Right lobe of liver (tissue), 6 donors: Measurements from ENCODE around the gene MACROD2. TPM values are rescaled to one million over a fixed set of nuclear protein-coding genes. Genes with fewer than 3 reads are reported as not detected.
"Not testable (repeated sequence)": the region's sequence is repeated elsewhere in the genome, so short reads cannot be mapped to it uniquely, and the experiment has no call there.

Experiments
- ATAC-seq, 4 donors: fragments of 200-7000 bp; cut with Tn5 transposase; one replicate each; pipeline ENCODE4 v1.9.1; 2020; ENCODE audit warnings: mild to moderate bottlenecking in 4 of 4, moderate library complexity in 4 of 4
- DNase-seq, 3 donors: peaks; one replicate each; pipeline ENCODE4 v3.0.0-alpha.2; 2020
- H3K27ac ChIP-seq, 3 donors: fragments of 200-600 bp; one replicate each; pipeline ENCODE4 v1.8.0; 2022
- H3K27me3 ChIP-seq, 2 donors: fragments of 200-600 bp; one replicate each; pipeline ENCODE4 v1.8.0; 2022
- H3K36me3 ChIP-seq, 4 donors: fragments of 200-600 bp; sonication (generic) in 1 of 4; one replicate each; pipeline versions ENCODE4 v1.5.1 to v1.8.0; 2017 to 2022; ENCODE audit warnings: control low read depth in 1 of 4
- H3K4me1 ChIP-seq, 4 donors: fragments of 200-600 bp; sonication (generic) in 1 of 4; one replicate each; pipeline versions ENCODE4 v1.5.1 to v1.8.0; 2017 to 2022; ENCODE audit warnings: control low read depth in 1 of 4
- H3K4me3 ChIP-seq, 3 donors: fragments of 200-600 bp; one replicate each; pipeline ENCODE4 v1.8.0; 2022
- H3K9me3 ChIP-seq, 4 donors: fragments of 200-600 bp; sonication (generic) in 1 of 4; one replicate each; pipeline versions ENCODE4 v1.5.1 to v1.8.0; 2017 to 2022; ENCODE audit warnings: control low read depth in 1 of 4
- CTCF ChIP-seq, 4 donors: fragments of 200-600 bp in 3 of 4; fragments of 450-650 bp in 1 of 4; IDR thresholded peaks; one replicate each; pipeline versions ENCODE4 v1.5.1 to v1.8.0; 2016 to 2022; ENCODE audit warnings: antibody characterized with exemption in 4 of 4, mild to moderate bottlenecking in 2 of 4
- POLR2A ChIP-seq: fragments of 450-650 bp; IDR thresholded peaks from one replicate; pipeline ENCODE4 v1.6.1; 2017; ENCODE audit warnings: antibody characterized with exemption, mild to moderate bottlenecking
- WGBS: methylation state at CpG from one replicate; pipeline ENCODE4 v1.1.6; 2018; ENCODE audit warnings: low coverage, low lambda C conversion rate; ENCODE audit not compliant: insufficient coverage; ENCODE audit errors: missing lambda C conversion rate; 5-methylcytosine and 5-hydroxymethylcytosine counted together
- intact Hi-C, 2 donors: fragments of 100-400 bp; cut with DNase I; formaldehyde crosslinking; loops; one replicate each; pipeline versions ENCODE4 v1.11.2 to v1.14.1; 2022
- total RNA-seq, 6 experiments: library from RNA; depleted of rRNA in 2 of 6; stranded (reverse); fragments of >200 nt in 2 of 6; fragmentation: NEBNext Ultra II Directional in 3 of 6; extraction: Animal tissue kit (Norgen Biotek cat#: 25700) in 3 of 6; gene quantifications; one replicate each; pipeline versions ENCODE4 v1.1.0 to v1.2.4, GENCODE V29; 2016 to 2023
- donor health status: DM: no; HTN: yes; CAD: no.
- donor health status: DM: no; HTN: no; CAD: no.
- donor health status: DM: no; HTN: no; CAD: no.
- donor health status: DM: no; HTN: yes; CAD: no.
- donor health status: DM: no; HTN: yes; CAD: no.

The MACROD2 gene
- total RNA-seq, 6 experiments from 2014 or later: 1.2 to 5.5 (median 3.3) TPM

GRCh38 chr20:14924433-14924832, 929.1 kb downstream of the MACROD2 start:
- Histone ChIP-seq H3K36me3 (no peaks in the 10 kb centered on the region), H3K9me3 (no peaks in the 10 kb centered on the region), H3K4me1 (peaks cover 0 to 5% (median 0%) of the 10 kb centered on the region in 4 donors), H3K4me3 (no peak overlapping the region), H3K27ac (no peak overlapping the region), H3K27me3 (no peaks in the 10 kb centered on the region)
- DNase-seq (no peak), ATAC-seq (peak in 1 of 4 donors; percentile 21)
- intact Hi-C loops: no loop called here
- WGBS: 67% methylated on average over 1 of the region's 1 CpG
- TF ChIP-seq CTCF (IDR thresholded peaks at IDR 0.05): no peak

GRCh38 chr20:14925300-14925699, 930.0 kb downstream of the MACROD2 start:
- intact Hi-C loops: no loop called here
- WGBS: 100% methylated on average over 1 of the region's 1 CpG
- TF ChIP-seq CTCF (IDR thresholded peaks at IDR 0.05) (no peak), POLR2A (no peak)
- Histone ChIP-seq H3K9me3 (no peaks in the 10 kb centered on the region), H3K4me1 (no peaks in the 10 kb centered on the region), H3K36me3 (no peaks in the 10 kb centered on the region), H3K4me3 (no peak overlapping the region), H3K27me3 (no peaks in the 10 kb centered on the region), H3K27ac (no peak overlapping the region)
- ATAC-seq: peak in 1 of 4 donors; percentile 84
- DNase-seq: no peak

GRCh38 chr20:14926436-14926835, 931.1 kb downstream of the MACROD2 start:
- H3K9me3 ChIP-seq, ATAC-seq, H3K27me3 ChIP-seq, H3K4me3 ChIP-seq, H3K36me3 ChIP-seq, H3K27ac ChIP-seq, DNase-seq, H3K4me1 ChIP-seq, intact Hi-C loops: not testable (repeated sequence)
- WGBS: 75% methylated on average over 2 of the region's 2 CpGs

GRCh38 chr20:14928083-14928482, 932.8 kb downstream of the MACROD2 start:
- Histone ChIP-seq H3K9me3 (no peaks in the 10 kb centered on the region), H3K27ac (no peak overlapping the region), H3K4me1 (no peaks in the 10 kb centered on the region), H3K36me3 (no peaks in the 10 kb centered on the region), H3K27me3 (no peaks in the 10 kb centered on the region), H3K4me3 (no peak overlapping the region)
- no peak for TF ChIP-seq CTCF (IDR thresholded peaks at IDR 0.05)
- intact Hi-C loops: no loop called here
- no peak for ATAC-seq
- no peak for DNase-seq
- 45% methylated on average over 3 of the region's 3 CpGs for WGBS

- Histone ChIP-seq H3K36me3 (no peaks in the 10 kb centered on the region), H3K4me3 (no peak overlapping the region), H3K9me3 (no peaks in the 10 kb centered on the region), H3K27me3 (no peaks in the 10 kb centered on the region), H3K27ac (no peak overlapping the region), H3K4me1 (no peaks in the 10 kb centered on the region)
- ATAC-seq: no peak
- DNase-seq: no peak
- WGBS: 94% methylated on average over 2 of the region's 8 CpGs
- intact Hi-C loops: no loop called here
- no peak for TF ChIP-seq CTCF (IDR thresholded peaks at IDR 0.05)
- TF ChIP-seq POLR2A: no peak
Measured at GRCh38 chr20:14929388-14929787, 934.1 kb downstream of the MACROD2 start.
